HCT116 (cell line): ENCODE data around the gene GALE. TPM values are rescaled to one million over a fixed set of nuclear protein-coding genes. Genes with fewer than 3 reads are reported as not detected.

ENCODE experiments used
- ATAC-seq: fragments of 200-7000 bp; cut with Tn5 transposase; 2 replicates; pipeline ENCODE4 v1.9.1; 2020; ENCODE audit warnings: mild to moderate bottlenecking, moderate library complexity
- BruUV-seq: library from RNA; stranded (reverse); fragments of 400-500 nt; replicated peaks from 2 replicates; lab custom pipeline; 2021; lab: Mats Ljungman, UMichigan
- CTCF ChIA-PET: fragments of 300-600 bp; sonication (Branson Sonifier 250); formaldehyde crosslinking; loops from one replicate; lab custom pipeline; 2021; ENCODE audit warnings: antibody characterized with exemption; lab: Charles Lee
- POLR2A ChIA-PET: fragments of 300-600, 350-600 bp; sonication (Branson Sonifier 250); formaldehyde crosslinking; loops from one replicate; lab custom pipeline; 2021; ENCODE audit warnings: antibody characterized with exemption; lab: Charles Lee
- RAD21 ChIA-PET, 2 experiments: fragments of 300-600 bp; sonication (Branson Sonifier 250); formaldehyde crosslinking; loops; one replicate each; lab custom pipeline; 2023; ENCODE audit warnings: low total read pairs in 2 of 2; ENCODE audit not compliant: uncharacterized antibody in 2 of 2, unreplicated experiment in 2 of 2, low non-redundant PET in 1 of 2; lab: Charles Lee
- DNase-seq: peaks from one replicate; pipeline ENCODE4 v3.0.0-alpha.2; 2010; ENCODE audit warnings: low read depth, low spot score
- H2AFZ ChIP-seq: fragments of 200-600 bp; shearing (Covaris generic), sonication (generic); 2 replicates; pipeline ENCODE4 v1.6.1; 2017; ENCODE audit warnings: low read depth, mixed run types, mixed read lengths, antibody characterized with exemption, low read length; ENCODE audit not compliant: poor library complexity, severe bottlenecking
- H3K27ac ChIP-seq: 2 replicates; pipeline ENCODE4 v1.5.1; 2012; ENCODE audit warnings: low read depth, low read length
- H3K27me3 ChIP-seq: fragments of 200-600 bp; sonication (generic); 2 replicates; pipeline ENCODE4 v1.6.1; 2016; ENCODE audit warnings: mixed run types, low read length, mixed read lengths; ENCODE audit not compliant: insufficient read depth
- H3K36me3 ChIP-seq, 2 experiments: fragments of 200-500 bp in 1 of 2; fragments of 200-600 bp in 1 of 2; sonication (Bioruptor generic) in 1 of 2; sonication (generic) in 1 of 2; 2 replicates each; pipeline versions ENCODE4 v1.5.1 to v1.6.1; 2014 to 2016; ENCODE audit warnings: low read length in 2 of 2, inconsistent platforms in 1 of 2, mixed read lengths in 1 of 2, mixed run types in 1 of 2; ENCODE audit not compliant: insufficient read depth in 2 of 2, control insufficient read depth in 1 of 2
- H3K4me1 ChIP-seq, 2 experiments: fragments of 200-600 bp in 1 of 2; sonication (generic) in 1 of 2; 2 replicates each; pipeline versions ENCODE4 v1.5.1 to v1.6.1; 2012 to 2017; ENCODE audit warnings: low read length in 2 of 2, inconsistent platforms in 1 of 2, mild to moderate bottlenecking in 1 of 2, mixed read lengths in 1 of 2, mixed run types in 1 of 2, moderate library complexity in 1 of 2; ENCODE audit not compliant: insufficient read depth in 2 of 2, control insufficient read depth in 1 of 2
- H3K4me2 ChIP-seq: fragments of 200-600 bp; sonication (generic); 2 replicates; pipeline ENCODE4 v1.6.1; 2017; ENCODE audit warnings: mixed run types, low read length, mixed read lengths
- H3K4me3 ChIP-seq, 2 experiments: fragments of 200-600 bp in 1 of 2; sonication (generic) in 1 of 2; replicated peaks in 1 of 2; 2 replicates each; pipeline ENCODE4 v1.5.1; 2011 to 2016; ENCODE audit warnings: low read length in 2 of 2, control low read depth in 1 of 2, low read depth in 1 of 2, mild to moderate bottlenecking in 1 of 2, mixed read lengths in 1 of 2, mixed run types in 1 of 2
- H3K79me2 ChIP-seq: fragments of 200-600 bp; sonication (generic); 2 replicates; pipeline ENCODE4 v1.6.1; 2017; ENCODE audit warnings: mild to moderate bottlenecking, mixed run types, low read length, moderate library complexity, mixed read lengths; ENCODE audit not compliant: insufficient read depth
- H3K9ac ChIP-seq: fragments of 200-600 bp; sonication (generic); 2 replicates; pipeline ENCODE4 v1.6.1; 2016; ENCODE audit warnings: low read length, mixed read lengths
- H3K9me2 ChIP-seq: fragments of 200-600 bp; sonication (generic), shearing (Covaris generic); 2 replicates; pipeline ENCODE4 v1.6.1; 2017; ENCODE audit warnings: mixed run types, mild to moderate bottlenecking, moderate library complexity; ENCODE audit not compliant: insufficient read depth
- H3K9me3 ChIP-seq, 2 experiments: fragments of 200-500 bp in 1 of 2; fragments of 200-600 bp in 1 of 2; sonication (Bioruptor generic) in 1 of 2; sonication (generic) in 1 of 2; 2 replicates each; pipeline ENCODE4 v1.6.1; 2014 to 2017; ENCODE audit warnings: low read length in 2 of 2, mixed read lengths in 2 of 2, inconsistent platforms in 1 of 2, low read depth in 1 of 2, mild to moderate bottlenecking in 1 of 2, mixed run types in 1 of 2, moderate library complexity in 1 of 2; ENCODE audit not compliant: control insufficient read depth in 1 of 2, insufficient read depth in 1 of 2
- H4K20me1 ChIP-seq: fragments of 200-600 bp; sonication (generic), shearing (Covaris generic); 2 replicates; pipeline ENCODE4 v1.6.1; 2017; ENCODE audit warnings: mixed run types, mild to moderate bottlenecking, moderate library complexity; ENCODE audit not compliant: insufficient read depth
- CBX3 ChIP-seq: IDR thresholded peaks from 2 replicates; pipeline ENCODE4 v1.6.1; 2012; ENCODE audit warnings: low read depth
- CEBPB ChIP-seq: IDR thresholded peaks from 2 replicates; pipeline ENCODE4 v1.6.1; 2012; ENCODE audit warnings: low read depth
- EGR1 ChIP-seq: IDR thresholded peaks from 2 replicates; pipeline ENCODE4 v1.6.1; 2012; ENCODE audit warnings: low read depth
- ELF1 ChIP-seq: IDR thresholded peaks from 2 replicates; pipeline ENCODE4 v1.6.1; 2012; ENCODE audit warnings: low read depth, borderline replicate concordance
- FOSL1 ChIP-seq: IDR thresholded peaks from 2 replicates; pipeline ENCODE4 v1.6.1; 2012; ENCODE audit warnings: low read depth
- JUND ChIP-seq: IDR thresholded peaks from 2 replicates; pipeline ENCODE4 v1.6.1; 2012
- POLR2A ChIP-seq: IDR thresholded peaks from 2 replicates; pipeline ENCODE4 v1.7.0; 2011; ENCODE audit warnings: borderline replicate concordance; ENCODE audit not compliant: insufficient read depth, insufficient read length; ENCODE audit errors: extremely low read depth
- POLR2AphosphoS5 ChIP-seq: IDR thresholded peaks from 2 replicates; pipeline ENCODE4 v1.6.1; 2011; ENCODE audit warnings: mild to moderate bottlenecking, low read depth, low read length, moderate library complexity
- RAD21 ChIP-seq: IDR thresholded peaks from 2 replicates; pipeline ENCODE4 v1.6.1; 2012; ENCODE audit warnings: low read depth, mild to moderate bottlenecking
- SIN3A ChIP-seq: IDR thresholded peaks from 2 replicates; pipeline ENCODE4 v1.6.1; 2012; ENCODE audit warnings: low read depth
- YY1 ChIP-seq: IDR thresholded peaks from 2 replicates; pipeline ENCODE4 v1.6.1; 2011; ENCODE audit warnings: low read length, low read depth, moderate library complexity, mild to moderate bottlenecking; ENCODE audit not compliant: insufficient replicate concordance; ENCODE audit errors: extremely low read depth
- ZFX ChIP-seq: fragments of 450-650 bp; IDR thresholded peaks from 2 replicates; pipeline ENCODE4 v1.6.1; 2017
- ZNF274 ChIP-seq: fragments of 200-500 bp; sonication (Bioruptor generic); IDR thresholded peaks from 2 replicates; pipeline ENCODE4 v1.6.1; 2014; ENCODE audit warnings: mild to moderate bottlenecking, low read depth, low read length, inconsistent platforms
- intact Hi-C: fragments of 100-400 bp; cut with micrococcal nuclease; formaldehyde crosslinking; loops from 2 replicates; pipeline ENCODE4 v1.10.0; 2022
- total RNA-seq: library from RNA; stranded (reverse); gene quantifications from one replicate; pipeline ENCODE4 v1.2.1, GENCODE V29; 2021; ENCODE audit not compliant: unreplicated experiment
- TF ChIP-seq, protein P1 (sequence below): IDR thresholded peaks from 2 replicates; pipeline ENCODE4 v1.6.1; 2012
- TF ChIP-seq, protein P2 (sequence below): IDR thresholded peaks from 2 replicates; pipeline ENCODE4 v1.6.1; 2012; ENCODE audit warnings: low read depth
- TF ChIP-seq, protein P3 (sequence below): IDR thresholded peaks from 2 replicates; pipeline ENCODE4 v1.6.1; 2011; ENCODE audit warnings: mild to moderate bottlenecking, low read length, moderate library complexity; ENCODE audit not compliant: insufficient replicate concordance; ENCODE audit errors: extremely low read depth
- TF ChIP-seq, protein P4 (sequence below): IDR thresholded peaks from 2 replicates; pipeline ENCODE4 v1.6.1; 2012

Gene GALE
- total RNA-seq, 1 experiment from 2014 or later = 114 TPM

DNA sequence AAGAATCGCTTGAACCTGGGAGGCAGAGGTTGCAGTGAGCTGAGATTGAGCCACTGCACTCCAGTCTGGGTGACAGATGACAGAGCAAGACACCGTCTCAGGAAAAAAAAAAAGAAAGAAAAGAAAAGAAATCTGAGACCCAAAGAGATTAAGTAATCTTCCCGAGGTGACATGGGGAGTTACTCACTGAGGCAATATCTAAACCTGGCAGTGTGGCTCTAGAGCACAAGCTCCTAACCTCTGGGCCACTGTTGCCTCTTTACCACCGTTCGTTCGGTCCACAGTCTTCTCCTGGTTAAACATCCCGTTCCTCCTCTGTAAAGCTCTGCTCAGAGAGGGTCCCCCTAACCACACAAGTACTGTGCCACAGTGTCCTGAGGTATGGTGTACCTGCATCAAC lies 23.2 kb upstream of the GALE start:
- Histone ChIP-seq H3K27ac (no peak overlapping the region), H3K4me1 (peaks cover 2 to 13% of the 10 kb centered on the region in 2 experiments; a peak in 3 of 4 replicates), H4K20me1 (no peaks in the 10 kb centered on the region)
- TF ChIP-seq POLR2AphosphoS5 = no peak
- TF ChIP-seq EGR1 = no peak
- no peak for TF ChIP-seq CBX3
- no peak for TF ChIP-seq RAD21
- TF ChIP-seq, protein P1, sequence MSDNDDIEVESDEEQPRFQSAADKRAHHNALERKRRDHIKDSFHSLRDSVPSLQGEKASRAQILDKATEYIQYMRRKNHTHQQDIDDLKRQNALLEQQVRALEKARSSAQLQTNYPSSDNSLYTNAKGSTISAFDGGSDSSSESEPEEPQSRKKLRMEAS = no peak
- no peak for TF ChIP-seq FOSL1
- TF ChIP-seq ZNF274 = no peak
- no peak for TF ChIP-seq ELF1
- TF ChIP-seq JUND = no peak
- TF ChIP-seq ZFX = no peak
- no peak for TF ChIP-seq POLR2A
- TF ChIP-seq, protein P2, sequence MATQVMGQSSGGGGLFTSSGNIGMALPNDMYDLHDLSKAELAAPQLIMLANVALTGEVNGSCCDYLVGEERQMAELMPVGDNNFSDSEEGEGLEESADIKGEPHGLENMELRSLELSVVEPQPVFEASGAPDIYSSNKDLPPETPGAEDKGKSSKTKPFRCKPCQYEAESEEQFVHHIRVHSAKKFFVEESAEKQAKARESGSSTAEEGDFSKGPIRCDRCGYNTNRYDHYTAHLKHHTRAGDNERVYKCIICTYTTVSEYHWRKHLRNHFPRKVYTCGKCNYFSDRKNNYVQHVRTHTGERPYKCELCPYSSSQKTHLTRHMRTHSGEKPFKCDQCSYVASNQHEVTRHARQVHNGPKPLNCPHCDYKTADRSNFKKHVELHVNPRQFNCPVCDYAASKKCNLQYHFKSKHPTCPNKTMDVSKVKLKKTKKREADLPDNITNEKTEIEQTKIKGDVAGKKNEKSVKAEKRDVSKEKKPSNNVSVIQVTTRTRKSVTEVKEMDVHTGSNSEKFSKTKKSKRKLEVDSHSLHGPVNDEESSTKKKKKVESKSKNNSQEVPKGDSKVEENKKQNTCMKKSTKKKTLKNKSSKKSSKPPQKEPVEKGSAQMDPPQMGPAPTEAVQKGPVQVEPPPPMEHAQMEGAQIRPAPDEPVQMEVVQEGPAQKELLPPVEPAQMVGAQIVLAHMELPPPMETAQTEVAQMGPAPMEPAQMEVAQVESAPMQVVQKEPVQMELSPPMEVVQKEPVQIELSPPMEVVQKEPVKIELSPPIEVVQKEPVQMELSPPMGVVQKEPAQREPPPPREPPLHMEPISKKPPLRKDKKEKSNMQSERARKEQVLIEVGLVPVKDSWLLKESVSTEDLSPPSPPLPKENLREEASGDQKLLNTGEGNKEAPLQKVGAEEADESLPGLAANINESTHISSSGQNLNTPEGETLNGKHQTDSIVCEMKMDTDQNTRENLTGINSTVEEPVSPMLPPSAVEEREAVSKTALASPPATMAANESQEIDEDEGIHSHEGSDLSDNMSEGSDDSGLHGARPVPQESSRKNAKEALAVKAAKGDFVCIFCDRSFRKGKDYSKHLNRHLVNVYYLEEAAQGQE = no peak
- TF ChIP-seq CEBPB = no peak
- no peak for TF ChIP-seq YY1
- TF ChIP-seq, protein P3, sequence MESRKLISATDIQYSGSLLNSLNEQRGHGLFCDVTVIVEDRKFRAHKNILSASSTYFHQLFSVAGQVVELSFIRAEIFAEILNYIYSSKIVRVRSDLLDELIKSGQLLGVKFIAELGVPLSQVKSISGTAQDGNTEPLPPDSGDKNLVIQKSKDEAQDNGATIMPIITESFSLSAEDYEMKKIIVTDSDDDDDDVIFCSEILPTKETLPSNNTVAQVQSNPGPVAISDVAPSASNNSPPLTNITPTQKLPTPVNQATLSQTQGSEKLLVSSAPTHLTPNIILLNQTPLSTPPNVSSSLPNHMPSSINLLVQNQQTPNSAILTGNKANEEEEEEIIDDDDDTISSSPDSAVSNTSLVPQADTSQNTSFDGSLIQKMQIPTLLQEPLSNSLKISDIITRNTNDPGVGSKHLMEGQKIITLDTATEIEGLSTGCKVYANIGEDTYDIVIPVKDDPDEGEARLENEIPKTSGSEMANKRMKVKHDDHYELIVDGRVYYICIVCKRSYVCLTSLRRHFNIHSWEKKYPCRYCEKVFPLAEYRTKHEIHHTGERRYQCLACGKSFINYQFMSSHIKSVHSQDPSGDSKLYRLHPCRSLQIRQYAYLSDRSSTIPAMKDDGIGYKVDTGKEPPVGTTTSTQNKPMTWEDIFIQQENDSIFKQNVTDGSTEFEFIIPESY = no peak
- TF ChIP-seq SIN3A = no peak
- TF ChIP-seq, protein P4, sequence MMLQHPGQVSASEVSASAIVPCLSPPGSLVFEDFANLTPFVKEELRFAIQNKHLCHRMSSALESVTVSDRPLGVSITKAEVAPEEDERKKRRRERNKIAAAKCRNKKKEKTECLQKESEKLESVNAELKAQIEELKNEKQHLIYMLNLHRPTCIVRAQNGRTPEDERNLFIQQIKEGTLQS = no peak
- TF ChIP-seq, all 23 proteins: peak for 0
- Histone ChIP-seq H3K4me3 (peak overlapping the region in 1 of 2 experiments; percentile 81; a peak in 2 of 4 replicates), H3K79me2 (peaks cover 11% of the 10 kb centered on the region), H3K27me3 (no peaks in the 10 kb centered on the region), H2AFZ (no peak overlapping the region), H3K9ac (peak overlapping the region; percentile 88; the same call in 1 of the 2 replicates), H3K36me3 (no peaks in the 10 kb centered on the region), H3K4me2 (peak overlapping the region; percentile 88), H3K9me2 (no peaks in the 10 kb centered on the region), H3K9me3 (no peaks in the 10 kb centered on the region)
- intact Hi-C loops = no loop called here
- BruUV-seq = no TSS peak
- DNase-seq (no peak), ATAC-seq (no peak)
- ChIA-PET CTCF (interaction anchor here (2.6 kb wide), 1 partner anchor 14 kb away, joined by 16 read pairs; no protein-coding TSS in a partner anchor), RAD21 (no interaction called here), POLR2A (no interaction called here)
